H1 (cell line): ENCODE measurements around the gene CCL24. TPM values are rescaled to one million over a fixed set of nuclear protein-coding genes. Genes with fewer than 3 reads are reported as not detected.

ENCODE experiments used
- CTCF ChIA-PET: fragments of 300-600 bp; sonication (Branson Sonifier 250); formaldehyde crosslinking; loops from one replicate; lab custom pipeline; 2021; ENCODE audit not compliant: partially characterized antibody; lab: Charles Lee
- POLR2A ChIA-PET: fragments of 300-600 bp; sonication (Branson Sonifier 250); formaldehyde crosslinking; loops from one replicate; lab custom pipeline; 2021; ENCODE audit warnings: inconsistent platforms; ENCODE audit not compliant: partially characterized antibody; lab: Charles Lee
- DNase-seq, 2 experiments: peaks; one replicate each; pipeline versions ENCODE4 v3.0.0 to v3.0.0-alpha.2; 2010 to 2022; ENCODE audit warnings: low spot score in 2 of 2, low read depth in 1 of 2, mixed read lengths in 1 of 2
- FAIRE-seq: peaks from 2 replicates; lab custom pipeline; 2011; peaks lifted over from hg19 to GRCh38; lab: Jason Lieb, UNC
- H2AFZ ChIP-seq: 2 replicates; pipeline ENCODE4 v1.8.1; 2012; ENCODE audit warnings: low read length, inconsistent platforms
- H2AK5ac ChIP-seq: 2 replicates; pipeline ENCODE4 v1.6.1; 2013; ENCODE audit warnings: low read depth, low read length
- H2BK120ac ChIP-seq: replicated peaks from 2 replicates; pipeline ENCODE3; 2013; ENCODE audit warnings: low read depth, low read length, inconsistent platforms
- H2BK12ac ChIP-seq: 2 replicates; pipeline ENCODE4 v1.6.1; 2013; ENCODE audit warnings: low read depth, low read length
- H2BK15ac ChIP-seq: 2 replicates; pipeline ENCODE4 v1.6.1; 2013; ENCODE audit warnings: low read length
- H2BK20ac ChIP-seq: 2 replicates; pipeline ENCODE4 v1.6.1; 2013; ENCODE audit warnings: low read length
- H2BK5ac ChIP-seq: 2 replicates; pipeline ENCODE4 v1.6.1; 2013; ENCODE audit warnings: low read depth, low read length
- H3K14ac ChIP-seq: 2 replicates; pipeline ENCODE4 v1.6.1; 2013; ENCODE audit warnings: inconsistent platforms; ENCODE audit not compliant: insufficient read length
- H3K18ac ChIP-seq: 2 replicates; pipeline ENCODE4 v1.6.1; 2013; ENCODE audit warnings: low read length; ENCODE audit errors: extremely low read depth
- H3K23ac ChIP-seq: 2 replicates; pipeline ENCODE4 v1.6.1; 2013; ENCODE audit warnings: inconsistent platforms; ENCODE audit not compliant: insufficient read length
- H3K23me2 ChIP-seq: 2 replicates; pipeline ENCODE4 v1.6.1; 2013; ENCODE audit warnings: low read depth, low read length
- H3K27ac ChIP-seq: 2 replicates; pipeline ENCODE4 v1.6.1; 2011; ENCODE audit warnings: low read depth, low read length, inconsistent platforms
- H3K27me3 ChIP-seq, 4 experiments: replicated peaks in 1 of 4; 1 replicate in 1 of 4; 2 replicates in 3 of 4; pipeline versions ENCODE4 v1.6.1 to v1.8.1; 2011 to 2013; ENCODE audit warnings: low read length in 3 of 4, mild to moderate bottlenecking in 3 of 4, inconsistent platforms in 2 of 4, mixed read lengths in 2 of 4, moderate library complexity in 1 of 4; ENCODE audit not compliant: control insufficient read depth in 3 of 4, insufficient read depth in 3 of 4; ENCODE audit errors: extremely low read depth in 1 of 4
- H3K36me3 ChIP-seq, 4 experiments: 2 replicates each; pipeline versions ENCODE4 v1.6.1 to v1.8.1; 2011 to 2013; ENCODE audit warnings: mild to moderate bottlenecking in 4 of 4, low read length in 3 of 4, moderate library complexity in 2 of 4, control low read depth in 1 of 4, inconsistent platforms in 1 of 4; ENCODE audit not compliant: insufficient read depth in 4 of 4, control insufficient read depth in 2 of 4
- H3K4ac ChIP-seq: replicated peaks from 2 replicates; pipeline ENCODE3; 2013; ENCODE audit warnings: low read length, low read depth, mixed read lengths, inconsistent platforms; ENCODE audit not compliant: insufficient read length
- H3K4me1 ChIP-seq, 4 experiments: replicated peaks in 1 of 4; 1 replicate in 1 of 4; 2 replicates in 3 of 4; pipeline versions ENCODE4 v1.6.1 to v1.8.1; 2011 to 2013; ENCODE audit warnings: low read length in 3 of 4, inconsistent platforms in 2 of 4, mixed read lengths in 1 of 4; ENCODE audit not compliant: insufficient read depth in 4 of 4, control insufficient read depth in 3 of 4
- H3K4me2 ChIP-seq, 2 experiments: 2 replicates each; pipeline versions ENCODE4 v1.6.1 to v1.8.1; 2011 to 2013; ENCODE audit warnings: low read depth in 2 of 2, low read length in 2 of 2, control low read depth in 1 of 2, inconsistent platforms in 1 of 2, mild to moderate bottlenecking in 1 of 2; ENCODE audit not compliant: insufficient read depth in 1 of 2
- H3K4me3 ChIP-seq, 4 experiments: fragments of 200-600, 300-600 bp in 1 of 4; sonication (generic), shearing (Covaris generic), sonication (Bioruptor Twin) in 1 of 4; 2 replicates each; pipeline versions ENCODE4 v1.5.1 to v1.8.1; 2011 to 2016; ENCODE audit warnings: low read length in 4 of 4, low read depth in 3 of 4, control low read depth in 2 of 4, inconsistent platforms in 2 of 4, mild to moderate bottlenecking in 2 of 4, mixed read lengths in 1 of 4, moderate library complexity in 1 of 4; ENCODE audit not compliant: insufficient read depth in 2 of 4; ENCODE audit errors: extremely low read depth in 1 of 4
- H3K56ac ChIP-seq: replicated peaks from 2 replicates; pipeline ENCODE3; 2013; ENCODE audit warnings: low read depth, mild to moderate bottlenecking, mixed read lengths, low read length, inconsistent platforms; ENCODE audit not compliant: insufficient read length
- H3K79me1 ChIP-seq: 2 replicates; pipeline ENCODE4 v1.6.1; 2013; ENCODE audit warnings: low read depth, low read length, control low read depth
- H3K79me2 ChIP-seq, 2 experiments: 2 replicates each; pipeline versions ENCODE4 v1.6.1 to v1.8.1; 2012 to 2013; ENCODE audit warnings: low read length in 2 of 2, mild to moderate bottlenecking in 2 of 2, inconsistent platforms in 1 of 2; ENCODE audit not compliant: insufficient read depth in 2 of 2, control insufficient read depth in 1 of 2
- H3K9ac ChIP-seq, 4 experiments: replicated peaks in 1 of 4; 1 replicate in 1 of 4; 2 replicates in 3 of 4; pipeline versions ENCODE4 v1.6.1 to v1.8.1; 2011 to 2013; ENCODE audit warnings: low read depth in 3 of 4, low read length in 3 of 4, control low read depth in 2 of 4, mild to moderate bottlenecking in 2 of 4, moderate library complexity in 2 of 4, inconsistent platforms in 1 of 4; ENCODE audit errors: extremely low read depth in 1 of 4
- H3K9me3 ChIP-seq, 2 experiments: 2 replicates each; pipeline versions ENCODE4 v1.6.1 to v1.8.1; 2012 to 2013; ENCODE audit warnings: mild to moderate bottlenecking in 2 of 2, moderate library complexity in 2 of 2, control low read depth in 1 of 2, inconsistent platforms in 1 of 2, low read depth in 1 of 2, low read length in 1 of 2, mixed read lengths in 1 of 2; ENCODE audit not compliant: insufficient read depth in 2 of 2
- H4K20me1 ChIP-seq, 2 experiments: replicated peaks in 1 of 2; 2 replicates each; pipeline versions ENCODE3 to v1.8.1; 2011 to 2013; ENCODE audit warnings: inconsistent platforms in 2 of 2, low read length in 2 of 2, mild to moderate bottlenecking in 1 of 2; ENCODE audit not compliant: insufficient read depth in 2 of 2, control insufficient read depth in 1 of 2
- H4K5ac ChIP-seq: 2 replicates; pipeline ENCODE4 v1.6.1; 2013; ENCODE audit warnings: low read length, low read depth, mixed read lengths, inconsistent platforms; ENCODE audit not compliant: insufficient read length
- H4K8ac ChIP-seq: 2 replicates; pipeline ENCODE4 v1.8.0; 2013; ENCODE audit warnings: mild to moderate bottlenecking, moderate library complexity, low read length, inconsistent platforms; ENCODE audit not compliant: insufficient read depth; ENCODE audit errors: extremely low read depth
- H4K91ac ChIP-seq: replicated peaks from 2 replicates; pipeline ENCODE3; 2013; ENCODE audit warnings: low read length, mixed read lengths, inconsistent platforms; ENCODE audit not compliant: insufficient read length
- ATF2 ChIP-seq: IDR thresholded peaks from 2 replicates; pipeline ENCODE4 v1.6.1; 2012; ENCODE audit warnings: low read length, inconsistent platforms
- ATF3 ChIP-seq: IDR thresholded peaks from 2 replicates; pipeline ENCODE4 v1.6.1; 2011; ENCODE audit warnings: low read depth, mild to moderate bottlenecking, low read length; ENCODE audit not compliant: insufficient read depth
- CEBPB ChIP-seq: IDR thresholded peaks from 2 replicates; pipeline ENCODE4 v1.6.1; 2012; ENCODE audit warnings: low read depth, low read length
- CTBP2 ChIP-seq: IDR thresholded peaks from 2 replicates; pipeline ENCODE4 v1.7.0; 2011; ENCODE audit warnings: borderline replicate concordance, mild to moderate bottlenecking, moderate library complexity, mixed read lengths, low read length; ENCODE audit not compliant: insufficient read depth, insufficient read length
- GABPA ChIP-seq: IDR thresholded peaks from 2 replicates; pipeline ENCODE4 v1.6.1; 2011; ENCODE audit warnings: mild to moderate bottlenecking, low read length, moderate library complexity, borderline replicate concordance; ENCODE audit not compliant: insufficient read depth
- JUND ChIP-seq: IDR thresholded peaks from 2 replicates; pipeline ENCODE4 v1.6.1; 2011; ENCODE audit warnings: mild to moderate bottlenecking, improper control_type of control experiment, low read length
- RAD21 ChIP-seq, 2 experiments: IDR thresholded peaks in 1 of 2; conservative IDR thresholded peaks in 1 of 2; 2 replicates each; pipeline ENCODE4 v1.6.1; 2011; ENCODE audit warnings: low read depth in 2 of 2, low read length in 2 of 2, improper control_type of control experiment in 1 of 2, inconsistent platforms in 1 of 2, mild to moderate bottlenecking in 1 of 2, moderate library complexity in 1 of 2
- RFX5 ChIP-seq: IDR thresholded peaks from 2 replicates; pipeline ENCODE4 v1.6.1; 2011; ENCODE audit warnings: low read depth, low read length, improper control_type of control experiment, borderline replicate concordance
- RNF2 ChIP-seq: fragments of 200-900, 300-1000 bp; sonication (generic); IDR thresholded peaks from 2 replicates; pipeline ENCODE4 v1.7.1; 2016; ENCODE audit warnings: borderline replicate concordance, low read depth, mild to moderate bottlenecking, antibody characterized with exemption, low read length; ENCODE audit not compliant: poor library complexity, severe bottlenecking; ENCODE audit errors: missing control alignments
- SRF ChIP-seq: IDR thresholded peaks from 2 replicates; pipeline ENCODE4 v1.6.1; 2011; ENCODE audit warnings: mild to moderate bottlenecking, low read depth, low read length, moderate library complexity
- TEAD4 ChIP-seq: IDR thresholded peaks from 2 replicates; pipeline ENCODE4 v1.6.1; 2012; ENCODE audit warnings: low read depth, low read length, inconsistent platforms, mixed read lengths
- WGBS, 2 experiments: shearing (Covaris generic) in 1 of 2; methylation state at CpG; one replicate each; pipeline versions ENCODE4 v1.1.6 to v1.1.7; 2013 to 2015; ENCODE audit warnings: low lambda C conversion rate in 2 of 2, mixed read lengths in 2 of 2, inconsistent platforms in 1 of 2, low coverage in 1 of 2, missing lambda C conversion rate in 1 of 2; ENCODE audit not compliant: insufficient replicate concordance in 2 of 2, insufficient coverage in 1 of 2, insufficient read length in 1 of 2; ENCODE audit errors: extremely low coverage in 1 of 2, missing lambda C conversion rate in 1 of 2; 5-methylcytosine and 5-hydroxymethylcytosine counted together
- polyA plus RNA-seq, 7 experiments: library from polyadenylated mRNA; depleted of rRNA in 3 of 7; stranded (reverse) in 5 of 7; unstranded in 2 of 7; fragments of >200 nt in 5 of 7; fragments of 200-250 nt in 2 of 7; gene quantifications; 1 replicate in 5 of 7; 2 replicates in 1 of 7; 4 replicates in 1 of 7; pipeline versions ENCODE4 v1.2.1 to v1.2.3, GENCODE V29; 2011 to 2013; ENCODE audit warnings: missing spikeins in 2 of 7, mixed read lengths in 2 of 7
- total RNA-seq: library from RNA; stranded (reverse); fragmentation: NEBNext Ultra II Directional; extraction: Animal tissue kit (Norgen Biotek cat#: 25700); gene quantifications from 2 replicates; pipeline ENCODE4 v1.2.1, GENCODE V29; 2021

CCL24 gene
- total and polyA plus RNA-seq, 2 of the 8 experiments (the other 6 are each of a cell fraction or from before 2014, with no cell fraction given), result not detected

GRCh38 chr7:75813084-75813483, 522 bp downstream of the CCL24 start:
- Histone ChIP-seq H3K4me1 (peaks cover 0 to 3% (median 0%) of the 10 kb centered on the region in 4 experiments; a peak in 1 of 7 replicates), H2BK120ac (no peak overlapping the region), H3K14ac (no peak overlapping the region), H3K23ac (no peak overlapping the region), H3K27ac (no peak overlapping the region), H2AK5ac (no peak overlapping the region), H3K56ac (no peak overlapping the region), H3K9ac (no peak overlapping the region), H4K20me1 (peaks cover 0 to 1% of the 10 kb centered on the region in 2 experiments), H3K23me2 (no peaks in the 10 kb centered on the region), H4K91ac (no peak overlapping the region), H3K4ac (no peak overlapping the region), H3K9me3 (no peaks in the 10 kb centered on the region), H4K5ac (no peak overlapping the region), H2BK5ac (no peak overlapping the region), H3K36me3 (no peaks in the 10 kb centered on the region), H3K27me3 (no peaks in the 10 kb centered on the region; a peak in 2 of 7 replicates), H2BK15ac (peak overlapping the region; percentile 72; the same call in 1 of the 2 replicates), H3K18ac (no peak overlapping the region), H4K8ac (no peak overlapping the region), H2AFZ (no peak overlapping the region), H3K4me2 (no peak overlapping the region), H2BK20ac (no peak overlapping the region), H3K79me1 (no peaks in the 10 kb centered on the region), H3K79me2 (no peaks in the 10 kb centered on the region), H3K4me3 (no peak overlapping the region), H2BK12ac (no peak overlapping the region)
- DNase-seq, result no peak
- ChIA-PET POLR2A (no interaction called here), CTCF (interaction anchor here (1.9 kb wide), 1 partner anchor 14 kb away, joined by 7 read pairs; no protein-coding TSS in a partner anchor)
- WGBS, 2 experiments, result 71% methylated on average over 3 of the region's 3 CpGs; no CpG with 5 or more reads in 1 of the 2 experiments
- no peak for FAIRE-seq
- TF ChIP-seq TEAD4 (no peak), CEBPB (no peak), CTBP2 (no peak), ATF3 (no peak), JUND (no peak), RNF2 (no peak), ATF2 (no peak), SRF (no peak), GABPA (no peak), RFX5 (no peak), RAD21 (IDR thresholded peaks at IDR 0.05 in 1 of 2, conservative IDR thresholded peaks at IDR 0.05 in 1 of 2; ENCODE audit: low read depth in 2 of 2, low read length in 2 of 2) (no peak)
